HG02973 (cell line): ENCODE measurements around the gene SYPL1.

Experiments
- ATAC-seq: cut with Tn5 transposase; IDR thresholded peaks from one replicate; pipeline ENCODE4 v1.9.1; 2021; ENCODE audit warnings: moderate library complexity; ENCODE audit not compliant: unreplicated experiment

SYPL1 gene

DNA sequence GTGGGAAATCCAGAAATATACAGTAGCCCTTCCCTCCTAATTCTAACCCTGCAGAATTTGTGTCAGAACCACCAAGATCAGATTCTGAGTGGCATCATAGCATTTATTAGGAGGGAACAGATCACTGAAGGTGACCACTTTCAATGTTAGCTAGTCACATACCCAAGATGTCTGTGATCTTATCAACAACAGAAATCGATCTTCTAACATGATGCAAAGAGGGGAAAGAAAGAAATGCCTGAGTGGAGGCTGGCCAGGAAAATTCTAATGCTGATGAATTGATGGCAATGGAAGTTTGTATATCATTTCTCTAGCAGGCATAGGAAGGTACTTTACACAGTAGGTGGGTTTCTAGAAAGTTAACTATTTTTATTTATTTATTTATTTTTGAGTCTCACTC is 10.6 kb upstream of the SYPL1 start:
- no peak for ATAC-seq

DNA sequence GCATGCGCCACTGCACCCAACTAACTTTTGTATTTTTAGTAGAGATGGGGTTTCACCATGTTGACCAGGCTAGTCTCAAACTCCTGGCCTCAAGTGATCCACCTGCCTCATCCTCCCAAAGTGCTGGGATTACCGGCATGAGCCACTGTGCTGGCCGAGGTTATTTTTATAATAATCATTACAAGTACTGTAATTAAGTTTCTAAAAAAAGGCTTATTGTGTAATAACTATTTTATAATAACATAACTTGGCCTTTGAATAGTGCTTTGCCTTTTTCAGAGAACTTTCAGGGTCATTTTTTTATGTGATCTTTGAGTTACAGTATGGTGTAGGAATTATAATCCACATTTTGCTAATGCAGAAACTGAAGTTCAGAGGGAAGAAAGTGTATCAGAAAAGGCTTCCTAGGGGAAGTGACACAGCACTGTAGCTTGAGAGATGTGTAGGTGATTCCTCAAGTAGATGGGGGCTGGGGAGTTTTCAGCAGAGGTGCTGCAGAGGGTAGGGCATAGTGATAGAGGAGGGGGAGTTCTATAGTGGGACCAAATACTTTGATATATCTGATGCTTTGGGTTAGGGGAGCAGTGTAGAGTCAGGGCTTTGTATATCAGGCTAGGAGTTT is 9.2 kb upstream of the SYPL1 start:
- ATAC-seq: no peak

GRCh38 chr7:106120500-106120899 is 8.4 kb upstream of the SYPL1 start:
- no peak for ATAC-seq

DNA sequence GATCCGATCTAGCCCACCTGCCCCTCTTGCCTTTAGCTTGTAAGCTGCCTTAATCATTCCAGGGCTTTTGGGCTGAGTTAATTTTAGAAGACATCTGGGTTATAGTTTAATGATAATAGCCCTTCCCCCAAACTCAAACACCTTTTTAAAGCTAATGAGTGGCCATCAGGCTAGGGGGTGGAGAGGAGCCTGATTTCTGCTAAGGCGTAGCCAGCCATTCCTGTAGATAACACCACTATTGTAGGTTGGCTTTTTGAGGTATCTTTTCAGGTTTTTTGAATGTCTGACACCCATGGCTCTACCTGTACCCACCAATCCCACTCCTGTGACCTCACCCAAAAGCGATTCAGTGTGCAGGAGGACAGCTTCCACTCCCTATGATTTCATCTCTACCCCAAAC is 7.6 kb upstream of the SYPL1 start:
- no peak for ATAC-seq

- ATAC-seq: no peak
These were observed 5.9 kb upstream of the SYPL1 start for GRCh38 chr7:106117786-106118544.

DNA sequence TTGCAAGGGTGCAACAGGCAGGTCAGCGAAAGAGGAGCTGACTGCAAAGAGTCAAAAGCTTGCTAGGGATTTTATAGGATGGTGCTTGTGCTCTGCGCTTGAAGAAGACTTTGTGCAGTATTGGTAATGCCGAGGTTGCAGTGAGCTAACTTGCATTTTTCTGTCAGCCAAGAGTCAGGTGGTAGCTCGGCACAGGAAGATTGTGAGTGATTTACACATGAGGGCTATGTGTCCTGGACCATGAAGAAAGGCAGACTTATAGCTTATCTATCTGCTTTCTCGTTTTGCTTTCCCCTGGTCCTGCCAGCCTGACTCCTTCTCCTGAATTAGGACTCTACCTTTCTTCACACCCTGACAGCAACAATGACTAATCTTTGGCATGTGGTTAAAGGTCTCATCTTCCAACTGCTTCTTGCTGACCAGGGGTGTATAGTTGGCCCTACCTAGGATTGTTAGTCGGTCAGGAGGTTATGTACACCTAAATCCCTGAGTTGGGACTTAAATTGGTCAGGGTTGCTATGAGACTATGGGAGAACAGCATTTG is 4.1 kb upstream of the SYPL1 start:
- ATAC-seq: no peak

- no peak for ATAC-seq
These were observed 2.7 kb upstream of the SYPL1 start for GRCh38 chr7:106114716-106115383.

- ATAC-seq: no peak
These were observed 885 bp upstream of the SYPL1 start for GRCh38 chr7:106112972-106113421.

DNA sequence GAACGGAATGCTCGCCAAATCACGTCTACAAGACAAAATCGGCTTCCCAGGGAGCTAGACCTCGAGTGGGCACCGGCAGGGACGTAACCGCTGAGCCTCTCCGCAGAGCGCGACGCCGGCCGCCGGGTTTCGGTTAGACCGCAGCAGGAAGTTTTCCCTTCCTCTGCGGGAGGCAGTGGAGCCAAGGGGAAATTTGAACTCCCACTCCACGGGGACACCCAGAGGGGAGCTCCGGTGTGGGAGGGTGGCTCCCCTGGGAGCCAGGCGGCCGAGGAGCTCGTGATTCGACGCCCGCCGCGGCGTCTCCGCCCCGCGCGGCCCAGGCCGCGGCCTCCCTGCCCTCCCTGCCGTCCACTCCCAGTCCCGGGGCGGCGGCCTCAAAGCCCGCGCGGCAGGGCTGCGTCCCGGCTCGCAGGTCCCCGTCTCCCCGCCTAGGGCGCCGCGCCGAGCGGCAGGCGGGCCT is 426 bp downstream of the SYPL1 start:
- peak; percentile 30 for ATAC-seq

- ATAC-seq: no peak
These were observed 1.0 kb downstream of the SYPL1 start for GRCh38 chr7:106110885-106111654.

DNA sequence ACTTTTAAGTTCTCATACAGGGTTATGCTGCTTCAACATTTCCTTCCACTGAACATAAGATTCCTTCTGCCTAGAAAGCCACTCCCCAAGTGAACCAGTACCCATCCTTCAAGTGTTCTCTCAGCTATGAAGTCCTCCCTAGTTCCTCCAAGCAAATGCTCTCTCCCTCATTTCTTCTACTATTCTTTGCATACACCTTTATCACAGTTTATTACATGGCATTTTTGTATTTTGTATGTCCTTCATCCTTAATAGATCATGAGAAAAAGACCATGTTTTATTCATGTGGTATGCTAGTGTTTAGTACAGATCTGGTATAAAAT is 1.9 kb downstream of the SYPL1 start:
- ATAC-seq: no peak

DNA sequence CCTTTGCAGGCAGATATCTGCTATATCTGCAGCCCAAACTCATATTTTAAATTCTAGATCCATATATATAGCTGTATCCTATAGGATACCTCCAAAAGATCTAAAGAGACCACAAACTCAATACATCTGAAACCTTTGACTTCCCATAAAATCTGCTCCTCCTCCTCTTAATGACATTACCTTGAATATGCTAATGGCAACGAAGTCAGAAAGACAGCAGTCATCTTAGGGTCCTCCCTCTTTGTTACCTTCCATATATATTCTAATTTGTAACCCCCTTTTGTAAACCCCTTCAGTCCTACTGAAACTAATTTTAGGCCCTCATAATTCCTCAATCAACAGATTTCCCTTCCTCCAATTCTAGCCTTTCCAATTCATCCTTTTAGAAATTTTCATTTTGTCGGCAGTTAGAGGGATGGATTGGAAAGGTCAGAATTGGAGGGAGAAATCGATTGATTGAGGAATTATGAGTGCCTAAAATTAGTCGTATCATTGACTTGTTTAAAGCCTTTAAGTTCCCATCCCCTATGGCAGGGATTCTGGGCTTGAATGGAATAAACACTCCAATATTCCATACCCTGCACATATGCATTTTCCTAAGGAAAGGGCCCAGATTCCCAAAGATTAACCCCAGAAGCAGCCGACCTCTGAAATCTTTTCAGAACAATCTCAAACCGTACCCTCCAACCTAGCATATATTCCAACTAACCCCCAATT is 2.4 kb downstream of the SYPL1 start:
- ATAC-seq: no peak

DNA sequence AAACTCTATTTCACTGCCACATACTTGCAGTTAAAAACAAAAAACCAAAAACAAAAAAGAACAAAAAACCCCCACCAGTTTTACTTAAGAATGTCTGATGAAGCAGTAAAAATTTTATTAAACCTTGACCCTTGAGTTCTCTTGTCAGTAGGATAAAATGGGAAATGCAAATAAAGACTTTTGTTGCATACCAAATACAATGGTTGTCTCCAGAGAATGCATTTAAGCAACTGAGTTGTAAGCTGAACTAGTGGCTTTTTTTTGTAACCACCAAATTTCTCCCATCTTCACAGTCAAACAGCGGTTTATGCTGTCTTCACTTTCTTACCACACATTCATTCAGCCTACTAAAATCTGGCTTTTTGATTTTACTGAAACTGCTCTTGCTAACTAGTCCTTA is 3.1 kb downstream of the SYPL1 start:
- no peak for ATAC-seq

- ATAC-seq: no peak
These were observed 7.3 kb downstream of the SYPL1 start for GRCh38 chr7:106104721-106105260.

DNA sequence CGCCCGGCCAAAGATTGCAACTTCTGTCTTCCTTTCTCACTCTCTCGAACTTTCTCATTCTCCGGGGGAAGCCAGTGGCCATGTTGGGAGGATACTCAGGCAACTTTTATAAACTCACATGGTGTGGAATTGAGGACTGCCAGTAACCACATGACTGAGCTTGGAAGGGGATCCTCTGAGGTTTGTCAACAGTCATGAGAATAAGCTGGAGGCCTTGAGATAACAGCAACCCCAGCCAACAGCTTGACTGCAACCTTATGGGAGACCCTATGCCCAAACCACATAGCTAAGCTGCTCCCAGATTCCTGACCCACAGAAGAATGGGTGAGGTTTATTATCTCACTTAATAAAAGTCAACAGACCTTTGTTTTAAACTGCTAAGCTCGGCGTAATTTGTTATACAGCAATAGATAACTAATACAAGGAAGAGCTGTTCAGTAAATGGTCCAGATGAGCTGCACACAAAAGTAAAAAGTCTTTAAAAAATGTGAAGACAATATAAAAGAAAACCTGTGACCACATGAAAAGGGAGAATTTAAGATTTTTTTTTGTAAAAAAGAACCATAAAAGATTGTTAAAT is 9.6 kb downstream of the SYPL1 start:
- no peak for ATAC-seq

DNA sequence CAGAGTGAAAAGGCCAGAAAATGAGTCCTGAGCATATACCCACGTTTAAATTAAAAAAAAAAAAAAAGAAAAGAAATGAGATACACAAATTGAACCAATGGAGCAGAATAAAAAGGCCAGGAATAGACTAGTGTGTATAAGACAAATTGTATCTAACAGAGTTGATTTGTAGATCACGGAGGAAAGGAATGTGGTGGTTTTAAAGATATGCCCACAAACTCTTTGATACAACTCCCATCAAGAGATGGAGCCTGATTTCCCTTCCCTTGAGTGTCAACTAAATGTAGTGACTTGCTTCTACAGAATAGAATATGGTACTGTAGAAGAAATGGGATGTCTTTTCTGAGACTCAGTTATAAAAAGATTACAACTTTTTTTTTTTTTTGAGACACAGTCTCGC is 10.4 kb downstream of the SYPL1 start:
- ATAC-seq: no peak

DNA sequence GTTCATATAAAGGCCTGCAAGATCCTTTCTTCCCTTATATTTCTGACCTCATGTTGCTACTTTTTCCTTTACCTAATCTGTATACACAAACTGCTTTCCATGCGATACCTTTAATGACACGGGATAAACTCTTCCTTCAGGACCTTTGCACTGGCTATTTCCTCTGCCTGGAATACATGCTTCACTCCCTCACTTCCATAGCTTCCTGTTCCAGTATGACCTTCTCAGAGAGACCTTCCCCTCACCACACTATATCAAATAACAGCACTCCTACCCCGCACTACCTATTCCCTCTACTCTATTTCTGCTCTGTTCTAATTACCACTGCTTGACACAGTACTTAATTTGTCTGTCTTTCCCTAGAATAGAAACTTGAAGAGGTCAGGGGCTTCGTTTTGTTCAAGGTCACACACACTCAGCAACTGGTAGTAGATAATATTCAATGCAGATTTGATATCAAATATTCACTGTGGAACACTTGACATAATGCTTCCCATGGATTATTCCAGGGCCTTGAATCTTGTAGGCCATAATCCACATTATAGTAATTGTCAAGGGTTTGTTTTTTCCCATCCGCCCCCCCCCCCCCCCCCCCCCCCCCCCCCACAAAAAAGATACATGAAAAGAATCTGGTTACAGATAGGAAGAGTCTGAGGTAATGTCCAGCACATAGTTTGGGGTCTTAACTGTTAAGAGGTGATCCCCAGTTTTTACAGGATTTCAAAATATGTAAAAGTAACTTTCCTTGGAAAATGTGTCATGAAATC is 11.1 kb downstream of the SYPL1 start:
- ATAC-seq: no peak

DNA sequence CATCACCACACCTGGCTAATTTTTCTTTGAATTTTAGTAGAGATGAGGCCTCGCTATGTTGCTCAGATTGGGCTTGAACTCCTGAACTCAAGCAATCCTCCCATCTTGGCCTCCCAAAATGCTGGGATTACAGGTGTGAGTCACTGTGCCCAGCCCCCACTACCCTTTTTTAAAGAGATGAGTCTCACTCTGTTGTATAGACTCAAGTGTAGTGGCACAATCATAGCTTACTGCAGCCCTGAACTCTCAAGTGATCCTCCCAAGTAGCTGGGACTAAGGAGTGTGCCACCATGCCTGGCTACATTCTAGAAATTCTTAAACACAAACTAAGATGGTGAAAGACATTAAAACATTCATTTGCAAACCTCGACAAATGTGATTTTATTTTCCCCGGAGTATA is 12.6 kb downstream of the SYPL1 start:
- ATAC-seq: no peak

DNA sequence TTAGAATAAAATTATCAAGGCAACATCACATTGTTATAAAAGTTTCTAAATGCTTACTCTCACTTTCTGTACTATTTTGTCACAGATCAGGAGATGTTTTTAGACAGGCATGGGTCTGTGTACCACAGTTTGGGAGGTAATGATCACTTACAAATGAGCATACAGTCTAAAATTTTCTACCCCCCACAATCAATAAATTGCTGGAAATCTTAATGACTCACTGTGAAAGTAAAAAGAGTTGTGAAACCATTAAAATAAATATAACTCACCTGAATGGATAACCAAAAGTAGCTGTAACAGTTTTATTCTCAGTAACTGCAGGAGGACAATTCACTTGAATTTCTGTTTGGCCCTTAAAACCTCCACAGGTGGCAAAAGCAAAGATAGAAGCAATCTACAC is 13.2 kb downstream of the SYPL1 start:
- no peak for ATAC-seq
